Endothelial cell of umbilical vein (primary cell): ENCODE results near the gene RPS8. TPM values are rescaled to one million over a fixed set of nuclear protein-coding genes. Genes with fewer than 3 reads are reported as not detected.

ENCODE experiments used
- BruUV-seq: library from RNA; stranded (reverse); fragments of 400-500 nt; replicated peaks from 2 replicates; lab custom pipeline; 2021; lab: Mats Ljungman, UMichigan
- CTCF ChIA-PET: fragments of 300-600, 350-600 bp; sonication (Branson Sonifier 250); formaldehyde crosslinking; loops from one replicate; lab custom pipeline; 2021; ENCODE audit warnings: antibody characterized with exemption, inconsistent platforms; lab: Charles Lee
- POLR2A ChIA-PET: fragments of 300-600, 350-600 bp; sonication (Branson Sonifier 250); formaldehyde crosslinking; loops from one replicate; lab custom pipeline; 2021; ENCODE audit warnings: antibody characterized with exemption, inconsistent platforms; lab: Charles Lee
- DNase-seq: peaks from one replicate; pipeline ENCODE4 v3.0.0-alpha.2; 2011; ENCODE audit warnings: low read depth, low spot score
- FAIRE-seq: peaks from 2 replicates; lab custom pipeline; 2011; peaks lifted over from hg19 to GRCh38; lab: Jason Lieb, UNC
- H2AFZ ChIP-seq: 2 replicates; pipeline ENCODE4 v1.6.0; 2012; ENCODE audit warnings: low read depth, low read length, control low read depth, inconsistent platforms
- H3K27ac ChIP-seq: 2 replicates; pipeline ENCODE4 v1.5.1; 2011; ENCODE audit warnings: low read depth, mild to moderate bottlenecking, control low read depth, low read length, moderate library complexity; ENCODE audit not compliant: insufficient read depth
- H3K27me3 ChIP-seq, 2 experiments: 2 replicates each; pipeline versions ENCODE4 v1.6.0 to v1.6.1; 2011; ENCODE audit warnings: low read length in 2 of 2, mixed read lengths in 1 of 2; ENCODE audit not compliant: control insufficient read depth in 2 of 2, insufficient read depth in 2 of 2
- H3K36me3 ChIP-seq, 2 experiments: 2 replicates in 1 of 2; 3 replicates in 1 of 2; pipeline ENCODE4 v1.5.1; 2011; ENCODE audit warnings: low read length in 2 of 2, mild to moderate bottlenecking in 1 of 2, moderate library complexity in 1 of 2; ENCODE audit not compliant: control insufficient read depth in 2 of 2, insufficient read depth in 2 of 2; ENCODE audit errors: extremely low read depth in 1 of 2
- H3K4me1 ChIP-seq: 3 replicates; pipeline ENCODE4 v1.5.1; 2011; ENCODE audit warnings: mild to moderate bottlenecking, low read length; ENCODE audit not compliant: control insufficient read depth, insufficient read depth; ENCODE audit errors: extremely low read depth
- H3K4me2 ChIP-seq: 2 replicates; pipeline ENCODE4 v1.6.1; 2011; ENCODE audit warnings: low read length, control low read depth, mixed read lengths; ENCODE audit not compliant: insufficient read depth
- H3K4me3 ChIP-seq, 3 experiments: fragments of 200-600 bp in 1 of 3; sonication (generic), shearing (Covaris generic) in 1 of 3; replicated peaks in 1 of 3; 2 replicates each; pipeline ENCODE4 v1.5.1; 2011 to 2016; ENCODE audit warnings: control low read depth in 3 of 3, low read length in 3 of 3, mild to moderate bottlenecking in 2 of 3, inconsistent platforms in 1 of 3, low read depth in 1 of 3, moderate library complexity in 1 of 3; ENCODE audit not compliant: insufficient read depth in 1 of 3
- H3K79me2 ChIP-seq: 2 replicates; pipeline ENCODE4 v1.6.0; 2012; ENCODE audit warnings: low read length, inconsistent platforms; ENCODE audit not compliant: control insufficient read depth, insufficient read depth
- H3K9ac ChIP-seq: replicated peaks from 2 replicates; pipeline ENCODE3; 2011; ENCODE audit warnings: low read length, control low read depth; ENCODE audit not compliant: insufficient read depth; ENCODE audit errors: extremely low read depth
- H3K9me1 ChIP-seq: replicated peaks from 3 replicates; pipeline ENCODE4 v1.6.0; 2011; ENCODE audit warnings: mild to moderate bottlenecking, low read length; ENCODE audit not compliant: control insufficient read depth, insufficient read depth; ENCODE audit errors: extremely low read depth
- H3K9me3 ChIP-seq: replicated peaks from 2 replicates; pipeline ENCODE4 v1.5.1; 2012; ENCODE audit warnings: low read length, inconsistent platforms; ENCODE audit not compliant: control insufficient read depth, insufficient read depth
- H4K20me1 ChIP-seq: replicated peaks from 2 replicates; pipeline ENCODE3; 2011; ENCODE audit warnings: mild to moderate bottlenecking, low read length; ENCODE audit not compliant: control insufficient read depth, insufficient read depth; ENCODE audit errors: extremely low read depth
- EZH2 ChIP-seq: IDR thresholded peaks from 2 replicates; pipeline ENCODE4 v1.6.1; 2012; ENCODE audit warnings: borderline replicate concordance, low read depth, mild to moderate bottlenecking, moderate library complexity, low read length, inconsistent platforms; ENCODE audit not compliant: severe bottlenecking
- FOS ChIP-seq: IDR thresholded peaks from 2 replicates; pipeline ENCODE4 v1.6.1; 2011; ENCODE audit warnings: mild to moderate bottlenecking, low read length, moderate library complexity, borderline replicate concordance; ENCODE audit not compliant: insufficient read depth
- JUN ChIP-seq: IDR thresholded peaks from 2 replicates; pipeline ENCODE4 v1.6.1; 2011; ENCODE audit warnings: borderline replicate concordance, low read depth; ENCODE audit not compliant: insufficient read length, insufficient read depth
- MYC ChIP-seq: IDR thresholded peaks from one replicate; pipeline ENCODE4 v1.6.1; 2011; ENCODE audit warnings: mild to moderate bottlenecking, low read depth, low read length
- POLR2A ChIP-seq: IDR thresholded peaks from 2 replicates; pipeline ENCODE4 v1.6.1; 2012; ENCODE audit warnings: low read depth, mild to moderate bottlenecking, control low read depth, low read length
- POLR2AphosphoS5 ChIP-seq: IDR thresholded peaks from 2 replicates; pipeline ENCODE4 v1.6.1; 2012; ENCODE audit warnings: low read depth, mild to moderate bottlenecking, control low read depth, low read length, moderate library complexity; ENCODE audit not compliant: insufficient read depth
- dilution Hi-C: fragments of 300-500 bp; cut with MboI; formaldehyde crosslinking; loops from one replicate; pipeline ENCODE4 v1.15.0; 2019; ENCODE audit warnings: low sequenced_read_pairs; ENCODE audit not compliant: extremely low pct_ligation_motif_present
- intact Hi-C: fragments of 100-400 bp; cut with micrococcal nuclease; formaldehyde crosslinking; loops from one replicate; pipeline ENCODE4 v1.10.0; 2022
- polyA plus RNA-seq, 4 experiments: library from polyadenylated mRNA; depleted of rRNA in 3 of 4; stranded (reverse) in 3 of 4; unstranded in 1 of 4; fragments of >200 nt; gene quantifications; 2 replicates each; pipeline versions ENCODE4 v1.2.1 to v1.2.3, GENCODE V29; 2011 to 2012; ENCODE audit warnings: missing spikeins in 1 of 4
- total RNA-seq: library from RNA; stranded (reverse); gene quantifications from 2 replicates; pipeline ENCODE4 v1.2.3, GENCODE V29; 2021

RPS8 gene
- total and polyA plus RNA-seq, 2 donors (not counting 3 experiments of a cell fraction or from before 2014, with no cell fraction given): 1,842 to 2,306 TPM

DNA sequence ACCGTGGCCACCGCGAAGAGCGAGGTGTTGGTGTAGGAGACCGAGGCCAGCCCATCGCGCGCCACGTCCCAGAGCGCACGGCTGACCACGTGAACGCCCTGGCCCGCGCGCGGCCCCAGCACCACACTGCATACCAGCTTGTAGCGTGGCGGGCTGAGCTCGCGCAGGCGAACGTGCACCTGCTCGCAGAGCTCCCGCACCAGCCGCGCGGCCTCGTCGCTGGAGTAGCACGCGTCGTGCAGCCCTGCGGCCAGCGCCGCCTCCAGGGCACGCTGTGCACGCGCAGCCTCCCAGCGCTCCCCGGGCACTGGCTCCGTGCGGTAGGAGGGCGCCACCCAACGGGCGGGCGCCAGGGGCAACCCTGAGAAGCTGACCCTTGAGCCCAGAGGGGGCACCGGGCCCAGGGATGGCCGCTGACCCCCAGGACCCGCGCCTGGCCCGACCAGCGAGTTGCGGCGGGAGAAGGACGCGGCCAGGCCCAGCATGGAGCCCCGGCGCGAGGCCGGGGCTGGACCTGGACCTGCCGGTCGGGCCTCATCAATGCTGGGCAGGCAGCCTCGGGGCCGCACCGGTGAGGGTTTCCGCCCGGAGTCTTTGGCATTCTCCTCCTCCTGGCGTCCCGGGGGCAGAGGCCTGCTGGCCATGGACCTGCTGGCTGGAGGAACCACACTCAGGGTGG, 30.8 kb downstream of the RPS8 start:
- Histone ChIP-seq H3K4me3 (no peak overlapping the region), H4K20me1 (no peaks in the 10 kb centered on the region), H2AFZ (no peak overlapping the region), H3K79me2 (peaks cover 60% of the 10 kb centered on the region), H3K27ac (peak overlapping the region; percentile 100), H3K27me3 (no peaks in the 10 kb centered on the region), H3K9ac (peak overlapping the region; percentile 99), H3K36me3 (peaks cover 4 to 32% of the 10 kb centered on the region in 2 experiments), H3K9me1 (no peaks in the 10 kb centered on the region), H3K4me1 (peaks cover 67% of the 10 kb centered on the region), H3K4me2 (peak overlapping the region; percentile 26), H3K9me3 (no peaks in the 10 kb centered on the region)
- ChIA-PET CTCF (interaction anchor here (1.0 to 2.2 kb wide), 2 partner anchors 12 to 19 kb away, joined by 4 to 8 read pairs; no protein-coding TSS in a partner anchor), POLR2A (interaction anchor here (3.1 to 4.3 kb wide), 2 partner anchors 14 to 31 kb away, joined by 13 to 97 read pairs; partner anchors contain the start of gene RPS8)
- TF ChIP-seq POLR2A (no peak), POLR2AphosphoS5 (peak; percentile 5), MYC (no peak)
- intact Hi-C loops (loop anchor here (2.0 to 10.0 kb wide), 2 partner anchors 75 to 879 kb away; partner anchors contain the start of genes GPBP1L1, RNU5D-1 and TMEM69), dilution Hi-C loops (no loop called here)
- no peak for DNase-seq
- BruUV-seq: no TSS peak
- FAIRE-seq: no peak

- peaks cover 55% of the 10 kb centered on the region for H3K79me2 ChIP-seq
- DNase-seq: no peak
- dilution Hi-C loops (no loop called here), intact Hi-C loops (loop anchor here (1.0 to 10.0 kb wide), 3 partner anchors 12 to 878 kb away; partner anchors contain the start of genes GPBP1L1, RNU5D-1 and TMEM69)
- H3K9ac ChIP-seq: peak within 1 kb of the TSS; percentile 99
- no peaks in the 10 kb centered on the region for H3K9me1 ChIP-seq
- H4K20me1 ChIP-seq: no peaks in the 10 kb centered on the region
- POLR2A ChIA-PET: interaction anchor here (3.1 to 4.3 kb wide), 2 partner anchors 13 to 32 kb away, joined by 13 to 97 read pairs; partner anchors contain the start of gene RPS8
- no peak for FAIRE-seq
- H3K4me3 ChIP-seq: peak within 1 kb of the TSS in 2 of 3 experiments; percentile 6 to 25
- peaks cover 4 to 32% of the 10 kb centered on the region in 2 experiments for H3K36me3 ChIP-seq
- H3K9me3 ChIP-seq: no peaks in the 10 kb centered on the region
- peaks cover 72% of the 10 kb centered on the region for H3K4me1 ChIP-seq
- no peaks in the 10 kb centered on the region for H3K27me3 ChIP-seq
- peak within 1 kb of the TSS; percentile 71 for H3K4me2 ChIP-seq
- TF ChIP-seq FOS (peak; percentile 68), JUN (peak; percentile 70), EZH2 (no peak)
- no peak within 1 kb of the TSS for H2AFZ ChIP-seq
- H3K27ac ChIP-seq: peak within 1 kb of the TSS; percentile 100
- CTCF ChIA-PET: interaction anchor here (2.2 kb wide), 1 partner anchor 20 kb away, joined by 8 read pairs; no protein-coding TSS in a partner anchor
- BruUV-seq: TSS peak; percentile 42
These were observed 31.5 kb downstream of the RPS8 start, which contains the start of gene DYNLT4 for GRCh38 chr1:44806704-44807363. Gene DYNLT4, minus strand, starts transcription at chr1:44807351. Its CDS starts 683 bp downstream, at chr1:44806668.
